T-helper 1 cell (primary cell): ENCODE data around the gene XPO1.
"Not testable (repeated sequence)": the region's sequence is repeated elsewhere in the genome, so short reads cannot be mapped to it uniquely, and the experiment has no call there.

Source experiments
- DNase-seq, 5 donors: peaks; one replicate each; pipeline ENCODE4 v3.0.0-alpha.2; 2012 to 2020

XPO1 gene

GRCh38 chr2:61465045-61465444 is 73.1 kb downstream of the XPO1 start:
- DNase-seq = no peak

- DNase-seq = no peak
Observed at GRCh38 chr2:61463769-61464475, 74.2 kb downstream of the XPO1 start.

GRCh38 chr2:61461404-61461803 is 76.8 kb downstream of the XPO1 start:
- DNase-seq = no peak

GRCh38 chr2:61460163-61460562 is 78.0 kb downstream of the XPO1 start:
- DNase-seq = no peak

GRCh38 chr2:61456746-61457420 is 81.3 kb downstream of the XPO1 start:
- DNase-seq = no peak

- DNase-seq = no peak
Observed at GRCh38 chr2:61456070-61456745, 81.9 kb downstream of the XPO1 start.

GRCh38 chr2:61454972-61455371 is 83.2 kb downstream of the XPO1 start:
- not testable (repeated sequence) for DNase-seq

- no peak for DNase-seq
Observed at GRCh38 chr2:61454383-61454782, 83.8 kb downstream of the XPO1 start.

GRCh38 chr2:61452392-61452791 is 85.8 kb downstream of the XPO1 start:
- DNase-seq = no peak

GRCh38 chr2:61451178-61451577 is 87.0 kb downstream of the XPO1 start:
- DNase-seq = no peak

GRCh38 chr2:61450144-61450543 is 88.0 kb downstream of the XPO1 start:
- DNase-seq = no peak

GRCh38 chr2:61448229-61448628 is 89.9 kb downstream of the XPO1 start:
- DNase-seq = no peak

GRCh38 chr2:61446971-61447370 is 91.2 kb downstream of the XPO1 start:
- DNase-seq = not testable (repeated sequence)

GRCh38 chr2:61443342-61444041 is 94.7 kb downstream of the XPO1 start:
- peak in 1 of 5 donors; percentile 4 for DNase-seq

- no peak for DNase-seq
Observed at GRCh38 chr2:61439241-61440002, 98.7 kb downstream of the XPO1 start.

- no peak for DNase-seq
Observed at GRCh38 chr2:61438670-61439069, 99.5 kb downstream of the XPO1 start.

- DNase-seq = no peak
Observed at GRCh38 chr2:61437170-61437569, 101.0 kb downstream of the XPO1 start.

GRCh38 chr2:61436092-61436491 is 102.1 kb downstream of the XPO1 start:
- no peak for DNase-seq

- no peak for DNase-seq
Observed at GRCh38 chr2:61435291-61435690, 102.9 kb downstream of the XPO1 start.

- no peak for DNase-seq
Observed at GRCh38 chr2:61434314-61434713, 103.8 kb downstream of the XPO1 start.

- DNase-seq = no peak
Observed at GRCh38 chr2:61433606-61434005, 104.5 kb downstream of the XPO1 start.

- DNase-seq = no peak
Observed at GRCh38 chr2:61432990-61433389, 105.2 kb downstream of the XPO1 start.

GRCh38 chr2:61431345-61431744 is 106.8 kb downstream of the XPO1 start:
- DNase-seq = no peak
